Activated CD4-positive, alpha-beta memory T cell treated with anti-CD3 and anti-CD28 coated beads for 36 hours (primary cell): ENCODE results near the gene CD276. TPM values are rescaled to one million over a fixed set of nuclear protein-coding genes. Genes with fewer than 3 reads are reported as not detected.

Experiments used
- CTCF ChIA-PET: fragments of 350-600 bp; sonication (Branson Sonifier 250); formaldehyde crosslinking; loops from one replicate; lab custom pipeline; 2021; ENCODE audit warnings: antibody characterized with exemption, inconsistent platforms; lab: Charles Lee
- POLR2A ChIA-PET: fragments of 350-600 bp; sonication (Branson Sonifier 250); formaldehyde crosslinking; loops from one replicate; lab custom pipeline; 2021; ENCODE audit warnings: antibody characterized with exemption; lab: Charles Lee
- DNase-seq: peaks from one replicate; pipeline ENCODE4 v3.0.0-alpha.2; 2020
- H3K27ac Mint-ChIP-seq: one replicate; pipeline ENCODE4 v1.8.0; 2021; ENCODE audit warnings: mixed read lengths
- H3K27me3 Mint-ChIP-seq: one replicate; pipeline ENCODE4 v1.8.0; 2021; ENCODE audit warnings: mixed read lengths
- H3K36me3 Mint-ChIP-seq: one replicate; pipeline ENCODE4 v1.8.0; 2021; ENCODE audit warnings: mixed read lengths
- H3K4me1 Mint-ChIP-seq: one replicate; pipeline ENCODE4 v1.8.0; 2021; ENCODE audit warnings: low read depth, mixed read lengths
- H3K4me3 Mint-ChIP-seq: one replicate; pipeline ENCODE4 v1.8.0; 2021; ENCODE audit warnings: mild to moderate bottlenecking, mixed read lengths
- H3K9me3 Mint-ChIP-seq: one replicate; pipeline ENCODE4 v1.8.0; 2021; ENCODE audit warnings: mixed read lengths
- intact Hi-C: fragments of 100-400 bp; cut with micrococcal nuclease; formaldehyde crosslinking; loops from one replicate; pipeline ENCODE4 v1.15.1; 2023
- total RNA-seq, 2 experiments: library from RNA; stranded (reverse); gene quantifications; one replicate each; pipeline ENCODE4 v1.2.3, GENCODE V29; 2021

The CD276 gene
- total RNA-seq, 2 experiments from 2014 or later = 3.7 to 4.9 TPM

- ChIA-PET CTCF (interaction anchor here (0.6 kb wide), 1 partner anchor 140 kb away, joined by 3 read pairs; no protein-coding TSS in a partner anchor), POLR2A (no interaction called here)
- Mint-ChIP-seq H3K27ac (no peak overlapping the region), H3K27me3 (peaks cover 37% of the 10 kb centered on the region), H3K4me3 (no peak overlapping the region), H3K9me3 (no peaks in the 10 kb centered on the region), H3K36me3 (no peaks in the 10 kb centered on the region), H3K4me1 (no peaks in the 10 kb centered on the region)
- intact Hi-C loops = no loop called here
- DNase-seq = no peak
These were observed 74.3 kb downstream of the CD276 start for GRCh38 chr15:73758461-73758860.

DNA sequence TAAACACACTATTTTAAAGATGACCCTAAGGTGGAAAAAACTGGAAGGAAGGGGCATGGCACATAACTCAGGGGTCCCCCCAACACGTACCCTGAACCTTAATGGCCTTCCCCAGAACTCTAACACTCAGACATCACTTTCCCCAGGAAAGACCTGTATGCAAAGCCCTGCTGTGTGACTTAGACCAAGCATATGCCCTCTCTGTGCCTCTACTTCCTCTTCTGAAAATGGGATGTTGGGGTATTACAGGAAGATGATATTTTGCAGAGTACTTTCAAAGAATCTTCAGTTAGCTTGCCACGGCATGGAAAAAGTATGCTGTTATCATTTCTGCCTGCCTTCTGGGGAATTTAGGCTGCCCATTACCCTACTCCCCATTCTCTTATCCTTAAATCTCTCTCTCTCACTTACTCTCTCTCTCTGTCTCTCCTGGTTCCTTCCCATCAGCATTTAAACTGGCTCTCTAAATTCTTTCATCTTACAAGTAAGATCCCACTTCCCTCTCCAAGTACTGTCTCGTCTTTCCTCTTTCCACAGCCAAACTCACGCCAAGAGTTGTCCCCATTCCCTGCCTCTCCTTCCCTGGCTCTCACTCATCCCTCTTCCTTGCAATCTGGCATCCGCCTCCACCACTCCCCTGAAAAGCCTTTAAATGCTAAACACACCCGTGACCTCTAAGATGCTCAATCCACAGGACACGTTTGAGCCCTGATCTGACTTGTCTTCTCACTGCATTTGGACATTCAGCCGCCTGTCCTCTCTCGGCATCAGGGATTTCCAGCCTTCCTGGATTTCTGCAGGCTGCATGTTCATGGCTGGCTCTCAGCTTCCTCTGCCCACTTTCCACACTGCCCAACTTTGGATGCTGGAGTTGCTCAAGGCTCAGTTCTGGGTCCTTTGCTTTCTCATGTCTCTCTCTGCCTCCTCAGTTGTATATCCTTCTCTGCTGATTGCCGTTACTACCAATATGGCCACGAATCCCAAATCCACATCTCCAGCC lies 76.4 kb downstream of the CD276 start:
- POLR2A ChIA-PET = no interaction called here
- no peak overlapping the region for H3K27ac Mint-ChIP-seq
- H3K36me3 Mint-ChIP-seq = no peaks in the 10 kb centered on the region
- CTCF ChIA-PET = no interaction called here
- no peaks in the 10 kb centered on the region for H3K9me3 Mint-ChIP-seq
- no peaks in the 10 kb centered on the region for H3K4me1 Mint-ChIP-seq
- H3K27me3 Mint-ChIP-seq = peaks cover 19% of the 10 kb centered on the region
- DNase-seq = no peak
- intact Hi-C loops = no loop called here
- no peak overlapping the region for H3K4me3 Mint-ChIP-seq

DNA sequence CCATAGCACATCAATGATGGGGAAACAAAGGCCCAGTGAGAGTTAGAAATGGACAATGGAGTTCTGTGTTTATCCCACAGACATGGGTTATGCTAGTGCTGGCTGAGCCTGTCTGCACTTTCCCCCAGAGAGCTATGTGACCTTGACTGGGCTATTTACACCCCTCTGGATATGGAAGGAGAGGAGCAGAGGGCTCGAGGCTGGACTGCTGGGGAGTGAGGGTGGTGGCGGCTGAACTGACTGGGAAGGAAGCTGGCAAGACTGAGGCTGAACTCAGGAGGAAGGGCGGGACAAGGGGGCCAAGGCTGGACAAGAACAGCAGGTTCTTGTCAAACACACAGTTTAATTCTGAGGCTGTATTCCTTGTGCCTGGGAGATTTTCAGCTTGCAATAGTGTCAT lies 79.7 kb downstream of the CD276 start:
- H3K4me3 Mint-ChIP-seq = no peak overlapping the region
- H3K27ac Mint-ChIP-seq = no peak overlapping the region
- ChIA-PET POLR2A (no interaction called here), CTCF (no interaction called here)
- no peaks in the 10 kb centered on the region for H3K4me1 Mint-ChIP-seq
- no peaks in the 10 kb centered on the region for H3K36me3 Mint-ChIP-seq
- H3K9me3 Mint-ChIP-seq = no peaks in the 10 kb centered on the region
- peaks cover 8% of the 10 kb centered on the region for H3K27me3 Mint-ChIP-seq
- intact Hi-C loops = no loop called here
- no peak for DNase-seq

Other genes with a start within 250 kb of the CD276 start
- not detected for gene REC114, start 241.2 kb upstream of the CD276 start, total RNA-seq
- gene NPTN, start 51.0 kb upstream of the CD276 start, total RNA-seq = 10 to 100 TPM; 46.7 to 49.8 TPM
- not detected for gene INSYN1, start 69.0 kb downstream of the CD276 start, total RNA-seq
- gene TBC1D21, start 189.2 kb downstream of the CD276 start, total RNA-seq = not detected
- gene LOXL1, start 242.1 kb downstream of the CD276 start, total RNA-seq = 1 to 10 TPM; 2.5 to 3.3 TPM